Measurements from ENCODE around the gene SGSM1.

Gene SGSM1

GRCh38 chr22:24841261-24841660 is 35.2 kb downstream of the SGSM1 start:
- H3K4me3 ChIP-seq (ENCODE audit: low read length) = no peak overlapping the region
- no peaks in the 10 kb centered on the region for H3K27me3 ChIP-seq (ENCODE audit: control insufficient read depth, insufficient read depth, low read length)
- H3K27ac ChIP-seq (ENCODE audit: low read length) = no peak overlapping the region
- no peaks in the 10 kb centered on the region for H3K36me3 ChIP-seq (ENCODE audit: control insufficient read depth, insufficient read depth, low read length)
- H3K9me3 ChIP-seq (ENCODE audit: control insufficient read depth, insufficient read depth, low read length) = no peaks in the 10 kb centered on the region
- DNase-seq (ENCODE audit: low read depth, low spot score) = no peak
- no CpG with 5 or more reads among the region's 1 CpG for WGBS (ENCODE audit: insufficient coverage, insufficient read length)
- H3K4me1 ChIP-seq (ENCODE audit: control insufficient read depth, insufficient read depth, low read length) = no peaks in the 10 kb centered on the region

GRCh38 chr22:24843048-24843447 is 37.0 kb downstream of the SGSM1 start:
- Histone ChIP-seq H3K4me3 (ENCODE audit: low read length) (no peak overlapping the region), H3K9me3 (ENCODE audit: control insufficient read depth, insufficient read depth, low read length) (no peaks in the 10 kb centered on the region), H3K36me3 (ENCODE audit: control insufficient read depth, insufficient read depth, low read length) (no peaks in the 10 kb centered on the region), H3K4me1 (ENCODE audit: control insufficient read depth, insufficient read depth, low read length) (no peaks in the 10 kb centered on the region), H3K27ac (ENCODE audit: low read length) (no peak overlapping the region), H3K27me3 (ENCODE audit: control insufficient read depth, insufficient read depth, low read length) (no peaks in the 10 kb centered on the region)
- no CpG with 5 or more reads among the region's 3 CpGs for WGBS (ENCODE audit: insufficient coverage, insufficient read length)
- DNase-seq (ENCODE audit: low read depth, low spot score) = no peak

GRCh38 chr22:24845041-24845898 is 39.3 kb downstream of the SGSM1 start:
- no peak for DNase-seq (ENCODE audit: low read depth, low spot score)
- WGBS (ENCODE audit: insufficient coverage, insufficient read length) = no CpG with 5 or more reads among the region's 13 CpGs
- Histone ChIP-seq H3K27me3 (ENCODE audit: control insufficient read depth, insufficient read depth, low read length) (no peaks in the 10 kb centered on the region), H3K27ac (ENCODE audit: low read length) (no peak overlapping the region), H3K4me1 (ENCODE audit: control insufficient read depth, insufficient read depth, low read length) (no peaks in the 10 kb centered on the region), H3K36me3 (ENCODE audit: control insufficient read depth, insufficient read depth, low read length) (no peaks in the 10 kb centered on the region), H3K9me3 (ENCODE audit: control insufficient read depth, insufficient read depth, low read length) (no peaks in the 10 kb centered on the region), H3K4me3 (ENCODE audit: low read length) (no peak overlapping the region)

GRCh38 chr22:24847490-24847889 is 41.5 kb downstream of the SGSM1 start:
- Histone ChIP-seq H3K27me3 (ENCODE audit: control insufficient read depth, insufficient read depth, low read length) (no peaks in the 10 kb centered on the region), H3K27ac (ENCODE audit: low read length) (no peak overlapping the region), H3K4me1 (ENCODE audit: control insufficient read depth, insufficient read depth, low read length) (no peaks in the 10 kb centered on the region), H3K4me3 (ENCODE audit: low read length) (no peak overlapping the region), H3K9me3 (ENCODE audit: control insufficient read depth, insufficient read depth, low read length) (no peaks in the 10 kb centered on the region), H3K36me3 (ENCODE audit: control insufficient read depth, insufficient read depth, low read length) (no peaks in the 10 kb centered on the region)
- DNase-seq (ENCODE audit: low read depth, low spot score) = no peak
- no CpG with 5 or more reads among the region's 14 CpGs for WGBS (ENCODE audit: insufficient coverage, insufficient read length)

GRCh38 chr22:24848559-24849168 is 42.7 kb downstream of the SGSM1 start:
- no peak for DNase-seq (ENCODE audit: low read depth, low spot score)
- no peaks in the 10 kb centered on the region for H3K36me3 ChIP-seq (ENCODE audit: control insufficient read depth, insufficient read depth, low read length)
- no peak overlapping the region for H3K4me3 ChIP-seq (ENCODE audit: low read length)
- WGBS (ENCODE audit: insufficient coverage, insufficient read length) = no CpG with 5 or more reads among the region's 4 CpGs
- no peaks in the 10 kb centered on the region for H3K27me3 ChIP-seq (ENCODE audit: control insufficient read depth, insufficient read depth, low read length)
- no peaks in the 10 kb centered on the region for H3K4me1 ChIP-seq (ENCODE audit: control insufficient read depth, insufficient read depth, low read length)
- no peaks in the 10 kb centered on the region for H3K9me3 ChIP-seq (ENCODE audit: control insufficient read depth, insufficient read depth, low read length)
- H3K27ac ChIP-seq (ENCODE audit: low read length) = no peak overlapping the region

- no peak overlapping the region for H3K4me3 ChIP-seq (ENCODE audit: low read length)
- 100% methylated on average over 2 of the region's 3 CpGs for WGBS (ENCODE audit: insufficient coverage, insufficient read length)
Measured at GRCh38 chr22:24855794-24856193, 49.8 kb downstream of the SGSM1 start.

GRCh38 chr22:24857576-24857975 is 51.6 kb downstream of the SGSM1 start:
- Histone ChIP-seq H3K27ac (ENCODE audit: low read length) (no peak overlapping the region), H3K36me3 (ENCODE audit: control insufficient read depth, insufficient read depth, low read length) (no peaks in the 10 kb centered on the region), H3K9me3 (ENCODE audit: control insufficient read depth, insufficient read depth, low read length) (no peaks in the 10 kb centered on the region), H3K4me1 (ENCODE audit: control insufficient read depth, insufficient read depth, low read length) (no peaks in the 10 kb centered on the region), H3K27me3 (ENCODE audit: control insufficient read depth, insufficient read depth, low read length) (no peaks in the 10 kb centered on the region), H3K4me3 (ENCODE audit: low read length) (no peak overlapping the region)
- no CpG with 5 or more reads among the region's 2 CpGs for WGBS (ENCODE audit: insufficient coverage, insufficient read length)
- no peak for DNase-seq (ENCODE audit: low read depth, low spot score)

More at GRCh38 chr22:24855794-24856193, 49.8 kb downstream of the SGSM1 start:
- Histone ChIP-seq H3K27ac (ENCODE audit: low read length) (no peak overlapping the region), H3K36me3 (ENCODE audit: control insufficient read depth, insufficient read depth, low read length) (no peaks in the 10 kb centered on the region), H3K4me1 (ENCODE audit: control insufficient read depth, insufficient read depth, low read length) (no peaks in the 10 kb centered on the region), H3K9me3 (ENCODE audit: control insufficient read depth, insufficient read depth, low read length) (no peaks in the 10 kb centered on the region), H3K27me3 (ENCODE audit: control insufficient read depth, insufficient read depth, low read length) (no peaks in the 10 kb centered on the region)
- no peak for DNase-seq (ENCODE audit: low read depth, low spot score)

- no peaks in the 10 kb centered on the region for H3K4me1 ChIP-seq (ENCODE audit: control insufficient read depth, insufficient read depth, low read length)
- H3K9me3 ChIP-seq (ENCODE audit: control insufficient read depth, insufficient read depth, low read length) = no peaks in the 10 kb centered on the region
- no peaks in the 10 kb centered on the region for H3K27me3 ChIP-seq (ENCODE audit: control insufficient read depth, insufficient read depth, low read length)
- H3K36me3 ChIP-seq (ENCODE audit: control insufficient read depth, insufficient read depth, low read length) = no peaks in the 10 kb centered on the region
- DNase-seq (ENCODE audit: low read depth, low spot score) = no peak
- no peak overlapping the region for H3K27ac ChIP-seq (ENCODE audit: low read length)
- no peak overlapping the region for H3K4me3 ChIP-seq (ENCODE audit: low read length)
- WGBS (ENCODE audit: insufficient coverage, insufficient read length) = no CpG with 5 or more reads among the region's 9 CpGs
Measured at GRCh38 chr22:24859587-24859986, 53.6 kb downstream of the SGSM1 start.

GRCh38 chr22:24865508-24865907 is 59.5 kb downstream of the SGSM1 start:
- Histone ChIP-seq H3K27ac (ENCODE audit: low read length) (no peak overlapping the region), H3K27me3 (ENCODE audit: control insufficient read depth, insufficient read depth, low read length) (no peaks in the 10 kb centered on the region), H3K4me1 (ENCODE audit: control insufficient read depth, insufficient read depth, low read length) (no peaks in the 10 kb centered on the region), H3K36me3 (ENCODE audit: control insufficient read depth, insufficient read depth, low read length) (no peaks in the 10 kb centered on the region; the same call in 1 of the 2 replicates), H3K4me3 (ENCODE audit: low read length) (no peak overlapping the region), H3K9me3 (ENCODE audit: control insufficient read depth, insufficient read depth, low read length) (no peaks in the 10 kb centered on the region)
- no CpG with 5 or more reads among the region's 4 CpGs for WGBS (ENCODE audit: insufficient coverage, insufficient read length)
- DNase-seq (ENCODE audit: low read depth, low spot score) = no peak

GRCh38 chr22:24867323-24868022 is 61.5 kb downstream of the SGSM1 start:
- H3K4me1 ChIP-seq (ENCODE audit: control insufficient read depth, insufficient read depth, low read length) = no peaks in the 10 kb centered on the region
- no peaks in the 10 kb centered on the region for H3K27me3 ChIP-seq (ENCODE audit: control insufficient read depth, insufficient read depth, low read length)
- no peak overlapping the region for H3K27ac ChIP-seq (ENCODE audit: low read length)
- WGBS (ENCODE audit: insufficient coverage, insufficient read length) = no CpG with 5 or more reads among the region's 8 CpGs
- H3K36me3 ChIP-seq (ENCODE audit: control insufficient read depth, insufficient read depth, low read length) = no peaks in the 10 kb centered on the region; the same call in 1 of the 2 replicates
- no peaks in the 10 kb centered on the region for H3K9me3 ChIP-seq (ENCODE audit: control insufficient read depth, insufficient read depth, low read length)
- no peak for DNase-seq (ENCODE audit: low read depth, low spot score)
- no peak overlapping the region for H3K4me3 ChIP-seq (ENCODE audit: low read length)

Measured in iPS DF 6.9 (cell line).